Tibial artery (tissue), 4 donors: ENCODE measurements around the gene TNFRSF19.

Source experiments
- DNase-seq, 2 donors: peaks; one replicate each; pipeline ENCODE4 v3.0.0-alpha.2; 2019
- H3K27ac ChIP-seq, 2 donors: fragments of 200-600 bp; sonication (generic) in 1 of 2; 1 replicate in 1 of 2; 2 replicates in 1 of 2; pipeline ENCODE4 v1.5.1; 2018 to 2019; ENCODE audit warnings: mild to moderate bottlenecking in 1 of 2
- H3K27me3 ChIP-seq, 2 donors: fragments of 200-600 bp; sonication (generic) in 1 of 2; one replicate each; pipeline versions ENCODE4 v1.5.1 to v1.6.0; 2016 to 2019
- H3K36me3 ChIP-seq, 3 donors: fragments of 200-600 bp; sonication (generic) in 2 of 3; one replicate each; pipeline ENCODE4 v1.5.1; 2016 to 2019; ENCODE audit warnings: mild to moderate bottlenecking in 2 of 3
- H3K4me1 ChIP-seq, 4 donors: fragments of 200-600 bp; sonication (generic) in 2 of 4; 1 replicate in 3 of 4; 2 replicates in 1 of 4; pipeline ENCODE4 v1.5.1; 2016 to 2019
- H3K4me3 ChIP-seq, 2 donors: fragments of 200-600 bp; sonication (generic) in 1 of 2; 1 replicate in 1 of 2; 2 replicates in 1 of 2; pipeline ENCODE4 v1.5.1; 2018 to 2019; ENCODE audit warnings: mild to moderate bottlenecking in 2 of 2
- H3K9me3 ChIP-seq, 3 donors: fragments of 200-600 bp; sonication (generic) in 1 of 3; one replicate each; pipeline ENCODE4 v1.5.1; 2016 to 2019
- CTCF ChIP-seq, 2 experiments: fragments of 200-600 bp in 1 of 2; fragments of 450-650 bp in 1 of 2; IDR thresholded peaks; one replicate each; pipeline ENCODE4 v1.5.1; 2017 to 2019; ENCODE audit warnings: antibody characterized with exemption in 2 of 2, mild to moderate bottlenecking in 1 of 2, moderate library complexity in 1 of 2
- intact Hi-C: fragments of 100-400 bp; cut with DNase I; formaldehyde crosslinking; loops from one replicate; pipeline ENCODE4 v1.15.0; 2023; ENCODE audit warnings: low total_unique reads

The TNFRSF19 gene

GRCh38 chr13:23715092-23715761 is 145.0 kb downstream of the TNFRSF19 start:
- H3K4me1 ChIP-seq, result no peaks in the 10 kb centered on the region

GRCh38 chr13:23715762-23716235 is 145.6 kb downstream of the TNFRSF19 start:
- intact Hi-C loops, result no loop called here
- Histone ChIP-seq H3K9me3 (peaks cover 0 to 3% (median 2%) of the 10 kb centered on the region in 3 donors), H3K36me3 (no peaks in the 10 kb centered on the region), H3K27ac (no peak overlapping the region), H3K4me3 (no peak overlapping the region), H3K4me1 (no peaks in the 10 kb centered on the region), H3K27me3 (no peaks in the 10 kb centered on the region)
- TF ChIP-seq CTCF (IDR thresholded peaks at IDR 0.05), result no peak
- DNase-seq, result no peak

More at GRCh38 chr13:23715092-23715761, 145.0 kb downstream of the TNFRSF19 start:
- Histone ChIP-seq H3K27ac (no peak overlapping the region), H3K9me3 (peaks cover 0 to 3% (median 2%) of the 10 kb centered on the region in 3 donors), H3K27me3 (no peaks in the 10 kb centered on the region), H3K36me3 (no peaks in the 10 kb centered on the region), H3K4me3 (no peak overlapping the region)
- TF ChIP-seq CTCF (IDR thresholded peaks at IDR 0.05), result no peak
- intact Hi-C loops, result no loop called here
- no peak for DNase-seq

- H3K27me3 ChIP-seq, result no peaks in the 10 kb centered on the region
- H3K4me3 ChIP-seq, result no peak overlapping the region
- intact Hi-C loops, result no loop called here
- no peak overlapping the region for H3K27ac ChIP-seq
- no peaks in the 10 kb centered on the region for H3K36me3 ChIP-seq
- no peak for TF ChIP-seq CTCF (IDR thresholded peaks at IDR 0.05)
- no peak for DNase-seq
- peaks cover 0 to 3% (median 2%) of the 10 kb centered on the region in 3 donors for H3K9me3 ChIP-seq
- H3K4me1 ChIP-seq, result no peaks in the 10 kb centered on the region
Observed at GRCh38 chr13:23716401-23716800, 146.2 kb downstream of the TNFRSF19 start.

- H3K27ac ChIP-seq, result no peak overlapping the region
- H3K9me3 ChIP-seq, result no peaks in the 10 kb centered on the region
- no peaks in the 10 kb centered on the region for H3K36me3 ChIP-seq
- no peak overlapping the region for H3K4me3 ChIP-seq
- H3K27me3 ChIP-seq, result no peaks in the 10 kb centered on the region
- no peak for TF ChIP-seq CTCF (IDR thresholded peaks at IDR 0.05)
- H3K4me1 ChIP-seq, result peaks cover 0 to 11% (median 0%) of the 10 kb centered on the region in 4 donors
- intact Hi-C loops, result no loop called here
- no peak for DNase-seq
Observed at GRCh38 chr13:23718996-23719395, 148.8 kb downstream of the TNFRSF19 start.

- Histone ChIP-seq H3K36me3 (peaks cover 0 to under 1% (median under 1%) of the 10 kb centered on the region in 3 donors), H3K4me1 (peaks cover 0 to 29% (median 3%) of the 10 kb centered on the region in 4 donors), H3K27me3 (no peaks in the 10 kb centered on the region), H3K27ac (peak overlapping the region; percentile 14 to 77), H3K4me3 (no peak overlapping the region), H3K9me3 (no peaks in the 10 kb centered on the region)
- DNase-seq, result no peak
- no peak for TF ChIP-seq CTCF (IDR thresholded peaks at IDR 0.05)
- intact Hi-C loops, result no loop called here
Observed at GRCh38 chr13:23722726-23723453, 152.7 kb downstream of the TNFRSF19 start.
